H1 (cell line): ENCODE results near the gene POLR2I.

Source experiments
- EP300 ChIP-seq, 2 experiments: IDR thresholded peaks; 1 replicate in 1 of 2; 2 replicates in 1 of 2; pipeline ENCODE4 v1.6.1; 2011 to 2012; ENCODE audit warnings: low read depth in 2 of 2, low read length in 2 of 2, mild to moderate bottlenecking in 2 of 2, borderline replicate concordance in 1 of 2, inconsistent platforms in 1 of 2, moderate library complexity in 1 of 2
- EZH2 ChIP-seq: fragments of 200-600 bp; sonication (generic); IDR thresholded peaks from 2 replicates; pipeline ENCODE4 v1.7.1; 2012; ENCODE audit warnings: low read depth, mild to moderate bottlenecking, moderate library complexity, low read length, inconsistent platforms; ENCODE audit not compliant: severe bottlenecking
- JUN ChIP-seq: IDR thresholded peaks from 2 replicates; pipeline ENCODE4 v1.6.1; 2011; ENCODE audit warnings: low read depth, mild to moderate bottlenecking, improper control_type of control experiment, low read length
- JUND ChIP-seq: IDR thresholded peaks from 2 replicates; pipeline ENCODE4 v1.6.1; 2011; ENCODE audit warnings: mild to moderate bottlenecking, improper control_type of control experiment, low read length
- POLR2A ChIP-seq, 2 experiments: IDR thresholded peaks; 1 replicate in 1 of 2; 2 replicates in 1 of 2; pipeline ENCODE4 v1.6.1; 2011; ENCODE audit warnings: low read depth in 2 of 2, low read length in 2 of 2, mild to moderate bottlenecking in 2 of 2; ENCODE audit errors: control extremely low read depth in 1 of 2
- POLR2AphosphoS5 ChIP-seq: IDR thresholded peaks from 2 replicates; pipeline ENCODE4 v1.6.1; 2011; ENCODE audit warnings: low read depth, low read length
- SIN3A ChIP-seq, 2 experiments: IDR thresholded peaks in 1 of 2; conservative IDR thresholded peaks in 1 of 2; 2 replicates each; pipeline ENCODE4 v1.6.1; 2011 to 2012; ENCODE audit warnings: low read length in 2 of 2, improper control_type of control experiment in 1 of 2, low read depth in 1 of 2, mild to moderate bottlenecking in 1 of 2
- SP2 ChIP-seq: IDR thresholded peaks from 2 replicates; pipeline ENCODE4 v1.6.1; 2012; ENCODE audit warnings: mild to moderate bottlenecking, low read length, inconsistent platforms
- TF ChIP-seq, protein P1 (sequence below), 3 experiments: IDR thresholded peaks; 1 replicate in 2 of 3; 2 replicates in 1 of 3; pipeline versions ENCODE4 v1.5.1 to v1.6.1; 2011; ENCODE audit warnings: low read length in 3 of 3, mild to moderate bottlenecking in 3 of 3, inconsistent platforms in 2 of 3, low read depth in 1 of 3, moderate library complexity in 1 of 3; ENCODE audit not compliant: insufficient read depth in 1 of 3; ENCODE audit errors: control extremely low read depth in 1 of 3
- TF ChIP-seq, protein P2 (sequence below): IDR thresholded peaks from 2 replicates; pipeline ENCODE4 v1.6.1; 2012; ENCODE audit warnings: inconsistent platforms
- TF ChIP-seq, protein P3 (sequence below): IDR thresholded peaks from 2 replicates; pipeline ENCODE4 v1.6.1; 2011; ENCODE audit warnings: low read length, improper control_type of control experiment

DNA sequence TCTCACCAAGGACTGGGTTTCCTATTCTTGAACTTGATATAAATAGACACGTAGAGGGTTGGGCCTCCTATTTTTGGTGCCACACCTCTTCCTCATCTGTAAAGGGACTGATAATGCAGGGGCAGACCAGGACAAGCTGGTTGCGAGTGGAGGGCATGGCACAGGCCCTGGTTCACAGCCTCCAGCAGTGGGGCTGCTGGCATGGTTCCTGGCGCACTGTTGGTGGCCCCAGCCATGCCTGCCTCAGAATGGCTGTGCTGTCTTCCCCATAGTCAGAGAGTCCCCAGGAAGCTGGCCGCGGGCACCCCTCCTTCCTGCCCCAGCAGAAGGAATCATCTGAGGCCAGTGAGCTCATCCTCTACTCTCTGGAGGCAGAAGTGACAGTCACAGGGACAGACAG, 14.2 kb downstream of the POLR2I start:
- TF ChIP-seq, protein P1, sequence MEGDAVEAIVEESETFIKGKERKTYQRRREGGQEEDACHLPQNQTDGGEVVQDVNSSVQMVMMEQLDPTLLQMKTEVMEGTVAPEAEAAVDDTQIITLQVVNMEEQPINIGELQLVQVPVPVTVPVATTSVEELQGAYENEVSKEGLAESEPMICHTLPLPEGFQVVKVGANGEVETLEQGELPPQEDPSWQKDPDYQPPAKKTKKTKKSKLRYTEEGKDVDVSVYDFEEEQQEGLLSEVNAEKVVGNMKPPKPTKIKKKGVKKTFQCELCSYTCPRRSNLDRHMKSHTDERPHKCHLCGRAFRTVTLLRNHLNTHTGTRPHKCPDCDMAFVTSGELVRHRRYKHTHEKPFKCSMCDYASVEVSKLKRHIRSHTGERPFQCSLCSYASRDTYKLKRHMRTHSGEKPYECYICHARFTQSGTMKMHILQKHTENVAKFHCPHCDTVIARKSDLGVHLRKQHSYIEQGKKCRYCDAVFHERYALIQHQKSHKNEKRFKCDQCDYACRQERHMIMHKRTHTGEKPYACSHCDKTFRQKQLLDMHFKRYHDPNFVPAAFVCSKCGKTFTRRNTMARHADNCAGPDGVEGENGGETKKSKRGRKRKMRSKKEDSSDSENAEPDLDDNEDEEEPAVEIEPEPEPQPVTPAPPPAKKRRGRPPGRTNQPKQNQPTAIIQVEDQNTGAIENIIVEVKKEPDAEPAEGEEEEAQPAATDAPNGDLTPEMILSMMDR (IDR thresholded peaks at IDR 0.05; ENCODE audit: control extremely low read depth in 1 of 3, insufficient read depth in 1 of 3, low read depth in 1 of 3, low read length in 3 of 3), result no peak
- TF ChIP-seq EZH2 (no peak), POLR2AphosphoS5 (no peak), POLR2A (IDR thresholded peaks at IDR 0.05; ENCODE audit: control extremely low read depth in 1 of 2, low read depth in 2 of 2, low read length in 2 of 2) (no peak), JUN (no peak), SIN3A (conservative IDR thresholded peaks at IDR 0.05 in 1 of 2, IDR thresholded peaks at IDR 0.05 in 1 of 2; ENCODE audit: low read depth in 1 of 2, low read length in 2 of 2) (no peak), EP300 (IDR thresholded peaks at IDR 0.05; ENCODE audit: borderline replicate concordance in 1 of 2, low read depth in 2 of 2, low read length in 2 of 2) (no peak), SP2 (no peak), JUND (no peak)
- TF ChIP-seq, protein P2, sequence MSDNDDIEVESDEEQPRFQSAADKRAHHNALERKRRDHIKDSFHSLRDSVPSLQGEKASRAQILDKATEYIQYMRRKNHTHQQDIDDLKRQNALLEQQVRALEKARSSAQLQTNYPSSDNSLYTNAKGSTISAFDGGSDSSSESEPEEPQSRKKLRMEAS, result no peak
- TF ChIP-seq, protein P3, sequence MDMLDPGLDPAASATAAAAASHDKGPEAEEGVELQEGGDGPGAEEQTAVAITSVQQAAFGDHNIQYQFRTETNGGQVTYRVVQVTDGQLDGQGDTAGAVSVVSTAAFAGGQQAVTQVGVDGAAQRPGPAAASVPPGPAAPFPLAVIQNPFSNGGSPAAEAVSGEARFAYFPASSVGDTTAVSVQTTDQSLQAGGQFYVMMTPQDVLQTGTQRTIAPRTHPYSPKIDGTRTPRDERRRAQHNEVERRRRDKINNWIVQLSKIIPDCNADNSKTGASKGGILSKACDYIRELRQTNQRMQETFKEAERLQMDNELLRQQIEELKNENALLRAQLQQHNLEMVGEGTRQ, result no peak
